GM23338 (cell line): ENCODE data around the gene UNC5C. TPM values are rescaled to one million over a fixed set of nuclear protein-coding genes. Genes with fewer than 3 reads are reported as not detected.
A peak's percentile ranks its signal among the peaks of the same experiment; 100 is the strongest.

Experiments
- ATAC-seq: fragments of 200-7000 bp; cut with Tn5 transposase; 3 replicates; pipeline ENCODE4 v1.9.1; 2020
- DNase-seq: peaks from one replicate; pipeline ENCODE4 v3.0.0-alpha.2; 2015; ENCODE audit warnings: low spot score
- H2AFZ ChIP-seq: fragments of 200-600 bp; sonication (generic); 2 replicates; pipeline ENCODE4 v1.8.0; 2016; ENCODE audit warnings: antibody characterized with exemption, mild to moderate bottlenecking, moderate library complexity
- H3F3A ChIP-seq: fragments of 200-600 bp; sonication (generic); replicated peaks from 2 replicates; pipeline ENCODE4 v1.8.0; 2017; ENCODE audit warnings: antibody characterized with exemption, mixed run types, low read depth
- H3K27ac ChIP-seq: fragments of 200-600 bp; sonication (generic); 2 replicates; pipeline ENCODE4 v1.6.1; 2016; ENCODE audit warnings: low read depth
- H3K27me3 ChIP-seq: fragments of 200-600 bp; sonication (generic); 2 replicates; pipeline ENCODE4 v1.8.0; 2016; ENCODE audit warnings: mild to moderate bottlenecking, mixed run types, moderate library complexity; ENCODE audit not compliant: insufficient read depth
- H3K36me3 ChIP-seq: fragments of 200-600 bp; sonication (generic); 2 replicates; pipeline ENCODE4 v1.8.0; 2016; ENCODE audit warnings: mild to moderate bottlenecking; ENCODE audit not compliant: insufficient read depth
- H3K4me1 ChIP-seq: fragments of 200-600 bp; sonication (generic); 2 replicates; pipeline ENCODE4 v1.8.0; 2016; ENCODE audit warnings: mild to moderate bottlenecking, moderate library complexity; ENCODE audit not compliant: insufficient read depth
- H3K4me2 ChIP-seq: fragments of 200-600 bp; sonication (generic); 2 replicates; pipeline ENCODE4 v1.7.1; 2017; ENCODE audit warnings: mixed run types
- H3K4me3 ChIP-seq: fragments of 200-600 bp; sonication (generic); 2 replicates; pipeline ENCODE4 v1.6.1; 2016; ENCODE audit warnings: mixed run types
- H3K79me2 ChIP-seq: fragments of 200-600 bp; sonication (generic); replicated peaks from 2 replicates; pipeline ENCODE4 v1.8.0; 2017; ENCODE audit warnings: mild to moderate bottlenecking; ENCODE audit not compliant: insufficient read depth
- H3K9me2 ChIP-seq: fragments of 200-600 bp; sonication (generic); 2 replicates; pipeline ENCODE4 v1.8.0; 2017; ENCODE audit not compliant: insufficient read depth
- H4K20me1 ChIP-seq: fragments of 200-600 bp; sonication (generic); replicated peaks from 2 replicates; pipeline ENCODE4 v1.8.0; 2017; ENCODE audit warnings: mild to moderate bottlenecking; ENCODE audit not compliant: insufficient read depth
- H3K27ac Mint-ChIP-seq: 2 replicates; pipeline ENCODE4 v1.8.0; 2020; ENCODE audit warnings: inconsistent platforms, mild to moderate bottlenecking, moderate library complexity, mixed read lengths
- H3K27me3 Mint-ChIP-seq: 3 replicates; pipeline ENCODE4 v1.8.0; 2022; ENCODE audit warnings: low read depth, mild to moderate bottlenecking, moderate library complexity, mixed read lengths, inconsistent platforms; ENCODE audit not compliant: insufficient read depth, poor library complexity
- H3K36me3 Mint-ChIP-seq: 3 replicates; pipeline ENCODE4 v1.8.0; 2021; ENCODE audit warnings: low read depth, mild to moderate bottlenecking, inconsistent platforms, moderate library complexity, mixed read lengths
- H3K4me1 Mint-ChIP-seq: 3 replicates; pipeline ENCODE4 v1.8.0; 2020; ENCODE audit warnings: mild to moderate bottlenecking, inconsistent platforms, mixed read lengths
- H3K4me3 Mint-ChIP-seq: 3 replicates; pipeline ENCODE4 v1.8.0; 2021; ENCODE audit warnings: moderate library complexity, mild to moderate bottlenecking, inconsistent platforms, mixed read lengths
- H3K9me3 Mint-ChIP-seq: 3 replicates; pipeline ENCODE4 v1.8.0; 2020; ENCODE audit warnings: moderate library complexity, mild to moderate bottlenecking, inconsistent platforms, mixed read lengths
- CREB1 ChIP-seq: fragments of 250-450 bp; sonication (Bioruptor Pico); IDR thresholded peaks from 2 replicates; pipeline ENCODE4 v1.5.0; 2020; ENCODE audit warnings: low read depth, mild to moderate bottlenecking, moderate library complexity
- CTCF ChIP-seq, 2 experiments: fragments of 200-600 bp in 1 of 2; sonication (generic) in 1 of 2; conservative IDR thresholded peaks; 2 replicates each; pipeline versions ENCODE4 v1.5.1 to v1.6.1; 2016 to 2017; ENCODE audit warnings: antibody characterized with exemption in 2 of 2, low read depth in 2 of 2, mild to moderate bottlenecking in 2 of 2, moderate library complexity in 1 of 2
- ETS1 ChIP-seq: IDR thresholded peaks from 2 replicates; pipeline ENCODE4 v1.6.1; 2016; ENCODE audit warnings: antibody characterized with exemption
- EZH2 ChIP-seq: fragments of 200-600 bp; sonication (generic); IDR thresholded peaks from one replicate; pipeline ENCODE4 v1.8.0; 2017; ENCODE audit warnings: antibody characterized with exemption, mild to moderate bottlenecking, low read depth; ENCODE audit not compliant: unreplicated experiment
- EZH2phosphoT487 ChIP-seq: fragments of 200-600 bp; sonication (generic); IDR thresholded peaks from one replicate; pipeline ENCODE4 v1.8.1; 2018; ENCODE audit warnings: antibody characterized with exemption; ENCODE audit not compliant: unreplicated experiment
- JUNB ChIP-seq: IDR thresholded peaks from one replicate; pipeline ENCODE4 v1.6.1; 2016; ENCODE audit warnings: antibody characterized with exemption; ENCODE audit not compliant: unreplicated experiment
- NANOG ChIP-seq: IDR thresholded peaks from 2 replicates; pipeline ENCODE4 v1.6.1; 2016; ENCODE audit warnings: antibody characterized with exemption, borderline replicate concordance
- POLR2AphosphoS5 ChIP-seq: IDR thresholded peaks from 2 replicates; pipeline ENCODE4 v1.6.1; 2016; ENCODE audit warnings: antibody characterized with exemption, low read depth
- REST ChIP-seq: IDR thresholded peaks from one replicate; pipeline ENCODE4 v1.6.1; 2018; ENCODE audit warnings: antibody characterized with exemption; ENCODE audit not compliant: unreplicated experiment
- STAT1 ChIP-seq: IDR thresholded peaks from one replicate; pipeline ENCODE4 v1.6.1; 2016; ENCODE audit warnings: antibody characterized with exemption; ENCODE audit not compliant: unreplicated experiment
- ZNF114 ChIP-seq: fragments of 250-450 bp; sonication (Bioruptor Pico); IDR thresholded peaks from 2 replicates; pipeline ENCODE4 v1.5.0; 2020; ENCODE audit warnings: mild to moderate bottlenecking, moderate library complexity
- ZNF331 ChIP-seq: fragments of 250-450 bp; sonication (Bioruptor Pico); IDR thresholded peaks from 2 replicates; pipeline ENCODE4 v1.5.0; 2020; ENCODE audit warnings: low read depth, mild to moderate bottlenecking, moderate library complexity
- ZNF462 ChIP-seq: fragments of 250-450 bp; sonication (Bioruptor Pico); IDR thresholded peaks from 2 replicates; pipeline ENCODE4 v1.5.0; 2020; ENCODE audit warnings: mild to moderate bottlenecking, moderate library complexity
- polyA plus RNA-seq: library from polyadenylated mRNA; unstranded; fragments of >200 nt; fragmentation: Nextera tagmentation; extraction: Ambion mirVana; gene quantifications from 2 replicates; pipeline ENCODE4 v1.2.1, GENCODE V29; 2016
- total RNA-seq: library from RNA; depleted of rRNA; stranded (reverse); fragments of >200 nt; shearing (Covaris generic); gene quantifications from 2 replicates; pipeline ENCODE4 v1.2.3, GENCODE V29; 2014

UNC5C gene
- total and polyA plus RNA-seq, 2 experiments from 2014 or later, result 0.08 to 0.21 TPM

- TF ChIP-seq REST (no peak), STAT1 (no peak), CTCF (conservative IDR thresholded peaks at IDR 0.05; ENCODE audit: low read depth in 2 of 2) (no peak), ZNF114 (CRISPR knock-in tag) (no peak), POLR2AphosphoS5 (no peak), ETS1 (no peak), EZH2 (no peak), EZH2phosphoT487 (no peak), ZNF462 (CRISPR knock-in tag) (no peak), JUNB (no peak), ZNF331 (no peak), NANOG (no peak), CREB1 (CRISPR knock-in tag) (no peak)
- no peak for DNase-seq
- Histone ChIP-seq H3K27ac (no peak overlapping the region), H2AFZ (no peak overlapping the region), H4K20me1 (no peaks in the 10 kb centered on the region), H3K4me1 (0 out of 2 replicates have a peak, but pooled peaks cover 6% of the 10 kb centered on the region), H3F3A (no peaks in the 10 kb centered on the region), H3K4me2 (0 out of 2 replicates have a peak overlapping the region, but pooled peaks have one; percentile 33), H3K79me2 (no peaks in the 10 kb centered on the region), H3K27me3 (no peaks in the 10 kb centered on the region), H3K36me3 (no peaks in the 10 kb centered on the region), H3K4me3 (no peak overlapping the region), H3K9me2 (0 out of 2 replicates have a peak, but pooled peaks cover 3% of the 10 kb centered on the region)
- Mint-ChIP-seq H3K4me1 (peaks cover 21% of the 10 kb centered on the region), H3K27me3 (peaks cover 2% of the 10 kb centered on the region), H3K9me3 (no peaks in the 10 kb centered on the region; the same call in 2 of the 3 replicates), H3K27ac (peak overlapping the region; percentile 32; the same call in 1 of the 2 replicates), H3K4me3 (no peak overlapping the region), H3K36me3 (no peaks in the 10 kb centered on the region; the same call in 2 of the 3 replicates)
- ATAC-seq, result peak; percentile 38; the same call in 1 of the 3 replicates
Measured at GRCh38 chr4:95159384-95159783, 389.4 kb downstream of the UNC5C start.
